Esophagus muscularis mucosa (tissue), 3 donors: Measurements from ENCODE around the gene CDK5RAP2.

ENCODE experiments used
- CTCF ChIP-seq, 3 experiments: fragments of 200-600 bp in 2 of 3; fragments of 450-650 bp in 1 of 3; sonication (generic) in 2 of 3; IDR thresholded peaks; one replicate each; pipeline ENCODE4 v1.5.1; 2017 to 2019; ENCODE audit warnings: antibody characterized with exemption in 3 of 3, mild to moderate bottlenecking in 2 of 3, moderate library complexity in 1 of 3
- POLR2A ChIP-seq: fragments of 450-650 bp; IDR thresholded peaks from one replicate; pipeline ENCODE4 v1.6.1; 2017; ENCODE audit warnings: antibody characterized with exemption, moderate library complexity, mild to moderate bottlenecking, low read depth

GRCh38 chr9:120567874-120568273, 12.1 kb downstream of the CDK5RAP2 start:
- no peak for TF ChIP-seq POLR2A
- no peak for TF ChIP-seq CTCF (IDR thresholded peaks at IDR 0.05)
